SK-N-SH treated with all-trans-retinoic acid at 6 μM for 48 hours (cell line): ENCODE results near the gene VGLL2.

Source experiments
- BACH2 ChIP-seq: fragments of 250-450 bp; sonication (Bioruptor Pico); IDR thresholded peaks from 2 replicates; pipeline ENCODE4 v1.9.0; 2021; ENCODE audit warnings: mild to moderate bottlenecking, borderline replicate concordance
- ESRRG ChIP-seq: fragments of 250-450 bp; sonication (Bioruptor Pico); IDR thresholded peaks from 2 replicates; pipeline ENCODE4 v1.6.1; 2021; ENCODE audit warnings: mild to moderate bottlenecking
- OSR1 ChIP-seq: fragments of 250-450 bp; sonication (Bioruptor Pico); IDR thresholded peaks from 2 replicates; pipeline ENCODE4 v1.8.0; 2022; ENCODE audit warnings: moderate library complexity, mild to moderate bottlenecking, inconsistent platforms
- ZC3H10 ChIP-seq: fragments of 250-450 bp; sonication (Bioruptor Pico); IDR thresholded peaks from 2 replicates; pipeline ENCODE4 v1.5.1; 2021; ENCODE audit warnings: mild to moderate bottlenecking, moderate library complexity
- ZFP30 ChIP-seq: fragments of 450-650 bp; formaldehyde crosslinking; IDR thresholded peaks from 2 replicates; pipeline ENCODE4 v1.5.0; 2022; ENCODE audit warnings: mild to moderate bottlenecking, moderate library complexity
- TF ChIP-seq, protein P1 (sequence below): fragments of 250-450 bp; sonication (Bioruptor Pico); IDR thresholded peaks from 2 replicates; pipeline ENCODE4 v1.5.1; 2021; ENCODE audit warnings: mild to moderate bottlenecking, moderate library complexity

DNA sequence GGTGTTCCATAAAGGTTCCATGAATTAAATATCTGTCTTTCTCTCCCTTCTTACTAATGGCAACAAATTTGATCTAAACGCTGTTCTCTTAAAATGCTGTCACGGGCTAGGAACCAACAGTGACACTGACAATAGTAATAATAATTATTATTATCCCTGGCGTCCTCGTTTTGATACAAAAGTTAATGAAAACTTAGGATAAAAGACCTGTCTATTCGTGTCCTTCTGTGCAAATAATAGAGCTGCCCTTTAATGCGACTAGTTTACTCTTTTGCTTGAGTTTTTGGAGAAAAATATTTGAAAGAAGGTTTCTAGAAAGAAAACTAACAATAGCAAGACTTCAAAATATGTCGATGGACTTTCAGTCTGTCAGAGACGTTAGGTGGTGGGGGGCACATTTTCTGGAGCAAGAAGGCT lies 4.3 kb downstream of the VGLL2 start:
- TF ChIP-seq OSR1 (CRISPR knock-in tag): no peak
- TF ChIP-seq ZFP30 (CRISPR knock-in tag): no peak
- TF ChIP-seq, protein P1, sequence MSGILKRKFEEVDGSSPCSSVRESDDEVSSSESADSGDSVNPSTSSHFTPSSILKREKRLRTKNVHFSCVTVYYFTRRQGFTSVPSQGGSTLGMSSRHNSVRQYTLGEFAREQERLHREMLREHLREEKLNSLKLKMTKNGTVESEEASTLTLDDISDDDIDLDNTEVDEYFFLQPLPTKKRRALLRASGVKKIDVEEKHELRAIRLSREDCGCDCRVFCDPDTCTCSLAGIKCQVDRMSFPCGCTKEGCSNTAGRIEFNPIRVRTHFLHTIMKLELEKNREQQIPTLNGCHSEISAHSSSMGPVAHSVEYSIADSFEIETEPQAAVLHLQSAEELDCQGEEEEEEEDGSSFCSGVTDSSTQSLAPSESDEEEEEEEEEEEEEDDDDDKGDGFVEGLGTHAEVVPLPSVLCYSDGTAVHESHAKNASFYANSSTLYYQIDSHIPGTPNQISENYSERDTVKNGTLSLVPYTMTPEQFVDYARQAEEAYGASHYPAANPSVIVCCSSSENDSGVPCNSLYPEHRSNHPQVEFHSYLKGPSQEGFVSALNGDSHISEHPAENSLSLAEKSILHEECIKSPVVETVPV (CRISPR knock-in tag): no peak
- TF ChIP-seq BACH2: no peak
- TF ChIP-seq ZC3H10 (CRISPR knock-in tag): no peak
- no peak for TF ChIP-seq ESRRG (CRISPR knock-in tag)
